Spleen (tissue), 7 donors: ENCODE data around the gene TEX22.
A peak's percentile ranks its signal among the peaks of the same experiment; 100 is the strongest.

Experiments
- POLR2A ChIP-seq, 3 donors: fragments of 450-650 bp; IDR thresholded peaks; one replicate each; pipeline ENCODE4 v1.5.1; 2017; ENCODE audit warnings: antibody characterized with exemption in 3 of 3, mild to moderate bottlenecking in 1 of 3
- POLR2AphosphoS5 ChIP-seq, 3 donors: sonication (generic); formaldehyde crosslinking; IDR thresholded peaks; one replicate each; pipeline ENCODE4 v1.5.1; 2017; ENCODE audit warnings: antibody characterized with exemption in 3 of 3
- TF ChIP-seq, protein P1 (sequence below), 11 experiments: fragments of 200-600 bp in 7 of 11; fragments of 450-650 bp in 4 of 11; sonication (generic) in 4 of 11; IDR thresholded peaks in 8 of 11; conservative IDR thresholded peaks in 3 of 11; 1 replicate in 7 of 11; 2 replicates in 4 of 11; pipeline versions ENCODE4 v1.4.0 to v1.8.0; 2016 to 2021; ENCODE audit warnings: antibody characterized with exemption in 11 of 11, inconsistent platforms in 4 of 11, mild to moderate bottlenecking in 1 of 11
- donor health status: DM: no; HTN: no; CAD: no; lungs with moderate emphysema.
- donor health status: DM: no; HTN: no; CAD: no.
- donor health status: DM: no; HTN: no; CAD: no.

GRCh38 chr14:105389534-105389933, 8.8 kb upstream of the TEX22 start:
- TF ChIP-seq, protein P1, sequence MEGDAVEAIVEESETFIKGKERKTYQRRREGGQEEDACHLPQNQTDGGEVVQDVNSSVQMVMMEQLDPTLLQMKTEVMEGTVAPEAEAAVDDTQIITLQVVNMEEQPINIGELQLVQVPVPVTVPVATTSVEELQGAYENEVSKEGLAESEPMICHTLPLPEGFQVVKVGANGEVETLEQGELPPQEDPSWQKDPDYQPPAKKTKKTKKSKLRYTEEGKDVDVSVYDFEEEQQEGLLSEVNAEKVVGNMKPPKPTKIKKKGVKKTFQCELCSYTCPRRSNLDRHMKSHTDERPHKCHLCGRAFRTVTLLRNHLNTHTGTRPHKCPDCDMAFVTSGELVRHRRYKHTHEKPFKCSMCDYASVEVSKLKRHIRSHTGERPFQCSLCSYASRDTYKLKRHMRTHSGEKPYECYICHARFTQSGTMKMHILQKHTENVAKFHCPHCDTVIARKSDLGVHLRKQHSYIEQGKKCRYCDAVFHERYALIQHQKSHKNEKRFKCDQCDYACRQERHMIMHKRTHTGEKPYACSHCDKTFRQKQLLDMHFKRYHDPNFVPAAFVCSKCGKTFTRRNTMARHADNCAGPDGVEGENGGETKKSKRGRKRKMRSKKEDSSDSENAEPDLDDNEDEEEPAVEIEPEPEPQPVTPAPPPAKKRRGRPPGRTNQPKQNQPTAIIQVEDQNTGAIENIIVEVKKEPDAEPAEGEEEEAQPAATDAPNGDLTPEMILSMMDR (IDR thresholded peaks at IDR 0.05 in 8 of 11, conservative IDR thresholded peaks at IDR 0.05 in 3 of 11): peak in 2 of 11 experiments; percentile 11 to 29
- TF ChIP-seq POLR2AphosphoS5 (IDR thresholded peaks at IDR 0.05): peak in 1 of 3 donors; percentile 36
- no peak for TF ChIP-seq POLR2A (IDR thresholded peaks at IDR 0.05)
